GM20000 (cell line): ENCODE data around the gene UBE2S.
A peak's percentile ranks its signal among the peaks of the same experiment; 100 is the strongest.

Experiments used
- DNase-seq: peaks from one replicate; pipeline ENCODE4 v3.0.0; 2012; ENCODE audit warnings: low spot score
- TF ChIP-seq, protein P1 (sequence below): IDR thresholded peaks from 2 replicates; pipeline ENCODE4 v1.5.1; 2012; ENCODE audit warnings: mild to moderate bottlenecking, control low read depth; ENCODE audit errors: extremely low read depth, missing control alignments

Gene UBE2S

DNA sequence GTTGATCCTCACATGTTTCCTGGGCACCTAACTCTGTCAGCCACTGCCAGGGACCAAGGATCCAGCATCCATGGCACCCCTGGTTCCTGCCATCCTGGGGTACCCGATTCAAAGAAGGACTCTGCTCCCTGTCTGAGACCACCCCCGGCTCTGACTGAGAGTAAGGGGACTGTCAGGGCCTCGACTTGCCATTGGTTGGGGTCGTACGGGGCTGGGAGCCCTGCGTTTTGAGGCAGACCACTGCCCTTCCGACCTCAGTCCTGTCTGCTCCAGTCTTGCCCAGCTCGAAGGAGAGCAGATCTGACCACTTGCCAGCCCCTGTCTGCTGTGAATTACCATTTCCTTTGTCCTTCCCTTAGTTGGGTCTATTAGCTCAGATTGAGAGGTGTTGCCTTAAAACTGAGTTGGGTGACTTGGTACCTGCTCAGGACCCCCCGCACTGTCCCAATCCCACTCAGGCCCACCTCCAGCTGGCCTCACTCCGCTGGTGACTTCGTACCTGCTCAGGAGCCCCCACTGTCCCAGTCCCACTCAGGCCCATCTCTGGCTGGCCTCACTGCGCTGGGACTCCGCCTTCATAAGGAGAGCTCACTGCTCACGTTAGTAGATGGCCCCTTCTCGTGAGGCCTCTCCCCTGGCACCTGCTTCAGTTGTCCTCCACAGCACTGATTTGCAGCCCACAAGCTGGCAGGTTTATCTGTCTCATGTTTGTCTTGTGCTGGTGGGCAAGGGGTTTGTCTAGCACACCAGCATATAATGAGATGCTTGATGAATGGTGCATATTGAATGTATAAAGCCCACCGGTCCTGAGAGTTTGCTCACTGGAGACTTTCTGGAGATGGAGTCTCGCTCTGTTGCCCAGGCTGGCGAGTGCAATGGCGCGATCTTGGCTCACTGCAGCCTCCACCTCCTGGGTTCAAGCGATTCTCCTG lies 17.9 kb downstream of the UBE2S start:
- TF ChIP-seq, protein P1, sequence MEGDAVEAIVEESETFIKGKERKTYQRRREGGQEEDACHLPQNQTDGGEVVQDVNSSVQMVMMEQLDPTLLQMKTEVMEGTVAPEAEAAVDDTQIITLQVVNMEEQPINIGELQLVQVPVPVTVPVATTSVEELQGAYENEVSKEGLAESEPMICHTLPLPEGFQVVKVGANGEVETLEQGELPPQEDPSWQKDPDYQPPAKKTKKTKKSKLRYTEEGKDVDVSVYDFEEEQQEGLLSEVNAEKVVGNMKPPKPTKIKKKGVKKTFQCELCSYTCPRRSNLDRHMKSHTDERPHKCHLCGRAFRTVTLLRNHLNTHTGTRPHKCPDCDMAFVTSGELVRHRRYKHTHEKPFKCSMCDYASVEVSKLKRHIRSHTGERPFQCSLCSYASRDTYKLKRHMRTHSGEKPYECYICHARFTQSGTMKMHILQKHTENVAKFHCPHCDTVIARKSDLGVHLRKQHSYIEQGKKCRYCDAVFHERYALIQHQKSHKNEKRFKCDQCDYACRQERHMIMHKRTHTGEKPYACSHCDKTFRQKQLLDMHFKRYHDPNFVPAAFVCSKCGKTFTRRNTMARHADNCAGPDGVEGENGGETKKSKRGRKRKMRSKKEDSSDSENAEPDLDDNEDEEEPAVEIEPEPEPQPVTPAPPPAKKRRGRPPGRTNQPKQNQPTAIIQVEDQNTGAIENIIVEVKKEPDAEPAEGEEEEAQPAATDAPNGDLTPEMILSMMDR, result no peak
- no peak for DNase-seq

DNA sequence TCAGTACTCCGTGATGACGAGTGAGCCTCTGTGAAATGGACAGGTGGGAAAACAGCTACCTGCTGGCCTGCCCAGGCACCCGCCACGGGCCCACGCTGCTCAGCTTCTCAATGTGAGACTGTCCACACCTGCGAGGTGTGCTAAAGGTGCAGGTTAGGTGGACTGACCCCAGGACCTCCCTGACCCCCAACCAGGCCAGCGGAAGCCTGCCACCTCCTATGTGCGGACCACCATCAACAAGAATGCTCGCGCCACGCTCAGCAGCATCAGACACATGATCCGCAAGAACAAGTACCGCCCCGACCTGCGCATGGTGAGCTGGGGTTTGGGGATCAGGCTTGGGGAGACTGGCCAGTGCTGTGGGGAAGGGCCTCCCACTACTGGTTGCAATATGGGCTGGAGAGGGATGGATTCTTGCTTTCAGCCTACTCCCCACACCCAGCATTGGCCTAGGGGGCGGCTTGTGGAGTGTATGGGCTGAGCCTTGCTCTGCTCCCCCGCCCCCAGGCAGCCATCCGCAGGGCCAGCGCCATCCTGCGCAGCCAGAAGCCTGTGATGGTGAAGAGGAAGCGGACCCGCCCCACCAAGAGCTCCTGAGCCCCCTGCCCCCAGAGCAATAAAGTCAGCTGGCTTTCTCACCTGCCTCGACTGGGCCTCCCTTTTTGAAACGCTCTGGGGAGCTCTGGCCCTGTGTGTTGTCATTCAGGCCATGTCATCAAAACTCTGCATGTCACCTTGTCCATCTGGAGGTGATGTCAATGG lies 19.7 kb downstream of the UBE2S start:
- DNase-seq, result no peak
- TF ChIP-seq, protein P1, result no peak

DNA sequence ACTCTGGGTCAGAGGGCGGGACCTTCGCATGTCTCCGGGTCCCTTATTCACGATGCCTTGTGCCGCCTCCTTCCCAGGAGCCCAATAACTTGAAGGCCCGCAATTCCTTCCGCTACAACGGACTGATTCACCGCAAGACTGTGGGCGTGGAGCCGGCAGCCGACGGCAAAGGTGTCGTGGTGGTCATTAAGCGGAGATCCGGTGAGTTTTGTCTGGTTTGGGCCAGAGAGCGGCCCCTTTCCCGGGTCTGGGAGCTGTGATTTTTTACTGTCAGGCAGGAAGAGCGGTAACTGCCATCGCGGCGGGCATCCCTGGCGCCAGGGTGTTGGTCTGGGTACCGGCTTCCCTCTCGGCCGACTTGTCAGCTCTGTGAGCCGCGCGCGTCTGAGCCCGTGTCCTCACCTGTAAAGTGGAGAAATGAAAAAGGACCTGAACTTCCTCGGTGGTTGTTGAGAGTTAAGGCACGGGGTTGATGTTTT lies 21.1 kb downstream of the UBE2S start:
- no peak for DNase-seq

DNA sequence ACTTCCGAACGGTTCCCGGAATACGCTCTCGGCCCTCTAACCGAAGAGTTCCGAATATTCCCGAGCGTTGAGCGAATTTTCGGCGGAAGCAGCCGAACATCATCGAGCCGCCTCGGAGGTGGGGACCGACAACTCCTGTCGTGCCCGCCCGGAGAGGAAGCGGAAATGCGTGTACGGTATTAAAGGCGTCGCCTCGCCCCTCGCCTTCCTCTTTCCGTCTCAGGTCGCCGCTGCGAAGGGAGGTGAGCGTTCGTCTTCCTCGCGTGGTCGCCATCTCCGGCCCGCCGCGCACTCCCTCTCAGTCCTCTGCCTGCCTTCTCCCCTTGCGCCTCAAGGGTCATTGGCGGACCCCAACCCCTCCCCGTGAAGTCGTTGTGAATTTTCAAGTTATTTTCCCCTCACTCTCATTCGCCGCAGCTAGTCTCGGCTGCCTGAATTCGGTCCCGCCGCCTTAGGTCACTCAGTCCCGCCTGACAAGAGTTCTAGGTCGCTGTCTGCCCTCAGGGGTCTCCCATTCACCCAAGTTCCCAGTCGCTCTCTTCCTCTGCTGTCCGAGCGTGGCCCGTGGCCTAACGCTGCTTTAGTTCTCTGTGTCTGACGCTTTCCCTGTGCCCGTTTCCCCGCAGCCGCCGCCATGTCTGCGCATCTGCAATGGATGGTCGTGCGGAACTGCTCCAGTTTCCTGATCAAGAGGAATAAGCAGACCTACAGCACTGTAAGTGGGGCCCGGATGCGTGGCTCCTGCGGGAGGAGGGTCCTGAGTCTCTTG lies 21.7 kb downstream of the UBE2S start, which contains the start of gene RPL28:
TSS of gene RPL28 (plus strand) at position 209 of the 769 bp plus-strand sequence. CDS start at position 635, 426 bp downstream.
- DNase-seq, result peak; percentile 96
- TF ChIP-seq, protein P1, result no peak

More for the DNA sequence above, 21.1 kb downstream of the UBE2S start:
- TF ChIP-seq, protein P1, result no peak

DNA sequence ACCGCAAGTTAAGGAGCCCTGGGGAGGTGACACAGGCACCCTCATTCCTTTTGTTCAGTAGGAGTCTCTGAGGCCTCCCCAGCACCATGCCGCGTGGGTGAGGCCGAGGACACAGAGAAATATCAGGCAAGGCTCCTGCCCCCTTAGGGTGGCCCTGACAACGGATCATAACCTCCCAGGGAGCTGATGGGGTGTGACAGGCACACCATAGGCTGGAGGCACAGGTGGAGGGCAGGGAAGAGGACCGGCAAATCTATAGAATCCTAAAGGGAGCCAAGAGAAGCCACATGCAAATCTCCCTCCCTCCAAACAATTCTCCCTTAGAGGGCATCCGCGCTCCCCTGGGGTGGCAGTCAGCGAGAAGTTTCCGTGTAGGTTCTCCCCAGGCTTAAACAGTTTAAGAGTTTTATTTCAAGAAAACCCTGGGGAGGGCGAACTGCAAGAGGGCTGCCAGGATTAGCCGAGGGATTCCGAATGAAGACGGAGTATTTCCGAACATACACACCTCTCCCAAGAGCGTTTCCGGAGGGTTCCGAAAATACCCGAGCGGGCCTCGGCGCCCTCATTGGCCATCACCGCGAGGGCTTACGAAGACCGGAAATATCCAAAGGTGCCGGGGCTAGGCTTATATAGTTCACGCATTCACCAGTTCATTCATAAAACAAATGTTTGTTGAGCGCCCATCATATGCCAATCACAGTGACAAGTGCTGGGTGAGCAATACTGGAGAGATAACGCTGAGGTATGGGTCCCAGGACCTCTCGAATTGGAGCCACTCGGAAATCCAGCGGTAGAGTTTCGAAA lies 22.5 kb downstream of the UBE2S start:
- DNase-seq, result peak; percentile 97
- TF ChIP-seq, protein P1, result no peak

DNA sequence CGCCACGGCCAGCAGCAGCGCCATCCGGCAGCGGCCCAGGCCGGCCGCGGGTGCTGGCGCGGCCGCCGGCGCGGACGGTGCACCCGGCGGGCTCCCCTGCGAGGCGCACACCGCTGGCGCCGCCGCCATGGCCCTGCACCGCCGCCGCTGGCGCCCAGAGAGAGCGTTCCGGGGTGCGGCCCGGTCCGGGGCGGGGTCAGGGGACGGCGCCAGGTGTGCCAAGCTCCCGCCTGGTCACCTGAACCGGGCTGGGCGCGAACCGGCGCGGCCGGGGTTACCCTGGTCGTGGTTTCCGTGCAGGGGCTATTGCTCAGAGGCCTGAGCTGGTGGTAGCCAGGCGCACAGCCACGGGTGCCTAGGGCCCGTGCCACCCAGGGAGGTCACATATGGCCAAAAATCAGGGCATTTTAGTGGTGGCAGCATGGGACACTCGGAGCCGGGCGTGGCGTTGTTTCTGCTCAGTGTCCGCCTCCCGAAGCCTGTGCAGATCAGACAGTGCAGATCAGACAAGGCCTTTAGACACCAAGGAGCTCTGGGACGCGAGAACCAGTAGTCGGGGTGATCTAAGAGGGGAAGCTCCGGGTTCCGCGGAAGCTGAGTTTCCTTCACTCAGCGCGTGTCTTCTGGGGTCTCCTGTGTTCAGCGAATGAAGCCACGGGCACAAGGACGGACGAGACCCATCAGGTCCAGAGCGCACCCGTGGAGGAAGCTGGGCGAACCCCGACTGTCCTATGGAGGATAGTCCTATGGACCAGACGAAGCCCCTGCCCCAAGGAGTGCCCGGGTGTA lies 23.3 kb downstream of the UBE2S start, which contains the start of gene TMEM238:
TSS of gene TMEM238 (minus strand) at position 162 of the 789 bp plus-strand sequence. CDS start at position 129, 33 bp downstream.
- DNase-seq, result peak; percentile 75
- TF ChIP-seq, protein P1, result peak; percentile 8
